Panc1 (cell line): ENCODE data around the gene SND1. TPM values are rescaled to one million over a fixed set of nuclear protein-coding genes. Genes with fewer than 3 reads are reported as not detected.

Source experiments
- ATAC-seq: fragments of 200-7000 bp; cut with Tn5 transposase; 2 replicates; pipeline ENCODE4 v1.9.1; 2020; ENCODE audit warnings: mild to moderate bottlenecking, moderate library complexity
- BruUV-seq: library from RNA; stranded (reverse); fragments of 400-500 nt; replicated peaks from 2 replicates; lab custom pipeline; 2021; lab: Mats Ljungman, UMichigan
- CTCF ChIA-PET: fragments of 300-600 bp; sonication (Branson Sonifier 250); formaldehyde crosslinking; loops from one replicate; lab custom pipeline; 2022; ENCODE audit warnings: antibody characterized with exemption; lab: Charles Lee
- POLR2A ChIA-PET: fragments of 300-600 bp; sonication (Branson Sonifier 250); formaldehyde crosslinking; loops from one replicate; lab custom pipeline; 2022; ENCODE audit warnings: antibody characterized with exemption; lab: Charles Lee
- DNase-seq: peaks from one replicate; pipeline ENCODE4 v3.0.0-alpha.2; 2010; ENCODE audit warnings: low read depth, low spot score
- H3K27ac ChIP-seq: 2 replicates; pipeline ENCODE4 v1.5.1; 2011; ENCODE audit warnings: mild to moderate bottlenecking, low read length, inconsistent platforms
- H3K27me3 ChIP-seq: fragments of 200-500 bp; sonication (Bioruptor generic); 2 replicates; pipeline ENCODE4 v1.6.0; 2014; ENCODE audit warnings: low read length, inconsistent platforms; ENCODE audit not compliant: control insufficient read depth, insufficient read depth
- H3K36me3 ChIP-seq: fragments of 200-500 bp; sonication (Bioruptor generic); 2 replicates; pipeline ENCODE4 v1.5.1; 2014; ENCODE audit warnings: inconsistent platforms, mild to moderate bottlenecking, low read length, moderate library complexity; ENCODE audit not compliant: control insufficient read depth, insufficient read depth
- H3K4me1 ChIP-seq: 2 replicates; pipeline ENCODE4 v1.5.1; 2011; ENCODE audit warnings: inconsistent platforms, mild to moderate bottlenecking, low read length, moderate library complexity; ENCODE audit not compliant: control insufficient read depth, insufficient read depth
- H3K4me3 ChIP-seq, 2 experiments: 2 replicates each; pipeline ENCODE4 v1.5.1; 2011 to 2012; ENCODE audit warnings: low read depth in 2 of 2, low read length in 2 of 2, mild to moderate bottlenecking in 2 of 2, inconsistent platforms in 1 of 2, moderate library complexity in 1 of 2
- H3K9me3 ChIP-seq: fragments of 200-500 bp; sonication (Bioruptor generic); 2 replicates; pipeline ENCODE4 v1.5.1; 2014; ENCODE audit warnings: low read depth, mild to moderate bottlenecking, inconsistent platforms, low read length, moderate library complexity; ENCODE audit not compliant: control insufficient read depth, insufficient read depth
- CTCF ChIP-seq: fragments of 450-650 bp; IDR thresholded peaks from 2 replicates; pipeline ENCODE4 v1.5.1; 2017; ENCODE audit warnings: mild to moderate bottlenecking
- POLR2AphosphoS5 ChIP-seq: IDR thresholded peaks from 2 replicates; pipeline ENCODE4 v1.6.1; 2012; ENCODE audit warnings: mild to moderate bottlenecking, low read depth, low read length, moderate library complexity
- REST ChIP-seq, 2 experiments: IDR thresholded peaks; 2 replicates each; pipeline ENCODE4 v1.6.1; 2011 to 2012; ENCODE audit warnings: low read depth in 2 of 2, control low read depth in 1 of 2, low read length in 1 of 2, mild to moderate bottlenecking in 1 of 2, moderate library complexity in 1 of 2; ENCODE audit not compliant: insufficient read depth in 1 of 2
- SIN3A ChIP-seq: IDR thresholded peaks from 2 replicates; pipeline ENCODE4 v1.6.1; 2012; ENCODE audit warnings: low read depth, mild to moderate bottlenecking, low read length, moderate library complexity, borderline replicate concordance; ENCODE audit not compliant: insufficient read depth
- TCF7L2 ChIP-seq: IDR thresholded peaks from 2 replicates; pipeline ENCODE4 v1.6.1; 2011; ENCODE audit warnings: mild to moderate bottlenecking, low read depth, low read length, inconsistent platforms
- in situ Hi-C: cut with HindIII; loops from 2 replicates; pipeline ENCODE4 v1.10.0; 2016; ENCODE audit warnings: low sequenced_read_pairs, low pct_unique_long_range_greater_than_20kb
- intact Hi-C: fragments of 100-400 bp; cut with micrococcal nuclease; formaldehyde crosslinking; loops from one replicate; pipeline ENCODE4 v1.10.0; 2022; ENCODE audit not compliant: unreplicated experiment
- total RNA-seq: library from RNA; stranded (reverse); gene quantifications from one replicate; pipeline ENCODE4 v1.2.1, GENCODE V29; 2021; ENCODE audit not compliant: unreplicated experiment

Gene SND1
- total RNA-seq, 1 experiment from 2014 or later = 176 TPM

- Histone ChIP-seq H3K36me3 (no peaks in the 10 kb centered on the region), H3K4me3 (no peak overlapping the region), H3K27ac (no peak overlapping the region), H3K9me3 (no peaks in the 10 kb centered on the region), H3K4me1 (no peaks in the 10 kb centered on the region), H3K27me3 (no peaks in the 10 kb centered on the region)
- BruUV-seq = no TSS peak
- in situ Hi-C loops (no loop called here), intact Hi-C loops (no loop called here)
- CTCF ChIA-PET = no interaction called here
- ATAC-seq (no peak; the same call in 1 of the 2 replicates), DNase-seq (no peak)
- POLR2A ChIA-PET = no interaction called here
- TF ChIP-seq REST (IDR thresholded peaks at IDR 0.05; ENCODE audit: insufficient read depth in 1 of 2, low read depth in 2 of 2, low read length in 1 of 2) (no peak), TCF7L2 (no peak), SIN3A (no peak), CTCF (no peak), POLR2AphosphoS5 (no peak)
Observed at GRCh38 chr7:127998671-127999070, 346.7 kb downstream of the SND1 start.

GRCh38 chr7:128000048-128000447, 348.1 kb downstream of the SND1 start:
- ATAC-seq (no peak), DNase-seq (no peak)
- H3K4me3 ChIP-seq = no peak overlapping the region
- TF ChIP-seq SIN3A (no peak), TCF7L2 (no peak), POLR2AphosphoS5 (no peak), REST (IDR thresholded peaks at IDR 0.05; ENCODE audit: insufficient read depth in 1 of 2, low read depth in 2 of 2, low read length in 1 of 2) (no peak), CTCF (no peak)
- H3K9me3 ChIP-seq = no peaks in the 10 kb centered on the region
- no peak overlapping the region for H3K27ac ChIP-seq
- in situ Hi-C loops (no loop called here), intact Hi-C loops (no loop called here)
- BruUV-seq = no TSS peak
- H3K27me3 ChIP-seq = no peaks in the 10 kb centered on the region
- POLR2A ChIA-PET = interaction anchor here (0.8 kb wide), 1 partner anchor 51 kb away, joined by 7 read pairs; no protein-coding TSS in a partner anchor
- CTCF ChIA-PET = no interaction called here
- H3K36me3 ChIP-seq = no peaks in the 10 kb centered on the region
- no peaks in the 10 kb centered on the region for H3K4me1 ChIP-seq
